OCI-LY1 (cell line): ENCODE measurements around the gene KRTAP19-2.

Experiments
- H2AFZ ChIP-seq: fragments of 200-600 bp; sonication (generic), shearing (Covaris generic); 2 replicates; pipeline ENCODE4 v1.6.0; 2014; ENCODE audit warnings: antibody characterized with exemption, mild to moderate bottlenecking, low read length
- H3F3A ChIP-seq: fragments of 200-600 bp; sonication (generic), shearing (Covaris generic); 2 replicates; pipeline ENCODE4 v1.6.0; 2014; ENCODE audit warnings: mild to moderate bottlenecking, antibody characterized with exemption, low read length, moderate library complexity; ENCODE audit not compliant: insufficient read depth
- H3K27ac ChIP-seq: fragments of 200-600 bp; sonication (generic); 2 replicates; pipeline ENCODE4 v1.5.1; 2014; ENCODE audit warnings: low read length, mixed run types, mild to moderate bottlenecking, low read depth; ENCODE audit not compliant: poor library complexity, severe bottlenecking
- H3K27me3 ChIP-seq: fragments of 200-600 bp; sonication (generic); 2 replicates; pipeline ENCODE4 v1.6.0; 2014; ENCODE audit warnings: antibody characterized with exemption, mild to moderate bottlenecking, low read length, moderate library complexity; ENCODE audit not compliant: insufficient read depth
- H3K36me3 ChIP-seq: fragments of 200-600 bp; sonication (generic); 2 replicates; pipeline ENCODE4 v1.6.1; 2014; ENCODE audit warnings: mild to moderate bottlenecking, antibody characterized with exemption, low read length, moderate library complexity, mixed read lengths; ENCODE audit not compliant: insufficient read depth
- H3K4me1 ChIP-seq: fragments of 200-600 bp; sonication (generic); 2 replicates; pipeline ENCODE4 v1.5.1; 2014; ENCODE audit warnings: mild to moderate bottlenecking, low read length, moderate library complexity; ENCODE audit not compliant: insufficient read depth, severe bottlenecking
- H3K4me2 ChIP-seq: fragments of 200-600 bp; sonication (generic), shearing (Covaris generic); 2 replicates; pipeline ENCODE4 v1.6.1; 2014; ENCODE audit warnings: low read length
- H3K4me3 ChIP-seq: fragments of 200-600 bp; sonication (generic); 2 replicates; pipeline ENCODE4 v1.5.1; 2014; ENCODE audit warnings: low read length, low read depth, mild to moderate bottlenecking, mixed read lengths; ENCODE audit not compliant: poor library complexity, severe bottlenecking
- H3K79me2 ChIP-seq: fragments of 200-600 bp; shearing (Covaris generic); 2 replicates; pipeline ENCODE4 v1.6.1; 2016; ENCODE audit warnings: mixed run types, low read length, mixed read lengths; ENCODE audit not compliant: insufficient read depth
- H3K9ac ChIP-seq: fragments of 200-600 bp; sonication (generic), shearing (Covaris generic); 2 replicates; pipeline ENCODE4 v1.6.1; 2014; ENCODE audit warnings: mild to moderate bottlenecking, low read length, mixed read lengths
- H3K9me2 ChIP-seq: fragments of 200-600 bp; sonication (generic), shearing (Covaris generic); 2 replicates; pipeline ENCODE4 v1.6.1; 2014; ENCODE audit warnings: low read depth, mild to moderate bottlenecking, low read length, mixed read lengths
- H3K9me3 ChIP-seq: fragments of 200-600 bp; shearing (Covaris generic); 2 replicates; pipeline ENCODE4 v1.6.1; 2014; ENCODE audit warnings: low read length, mixed read lengths
- H4K20me1 ChIP-seq: fragments of 200-600 bp; sonication (generic), shearing (Covaris generic); 2 replicates; pipeline ENCODE4 v1.6.0; 2016; ENCODE audit warnings: mild to moderate bottlenecking, low read length; ENCODE audit not compliant: insufficient read depth
- EZH2 ChIP-seq: fragments of 200-600 bp; sonication (generic), shearing (Covaris generic); IDR thresholded peaks from 2 replicates; pipeline ENCODE4 v1.8.0; 2017; ENCODE audit warnings: borderline replicate concordance, mixed run types, mild to moderate bottlenecking, antibody characterized with exemption, low read length, moderate library complexity, mixed read lengths
- TF ChIP-seq, protein P1 (sequence below): fragments of 200-600 bp; sonication (generic), shearing (Covaris generic); IDR thresholded peaks from 2 replicates; pipeline ENCODE4 v1.5.1; 2017; ENCODE audit warnings: mild to moderate bottlenecking, antibody characterized with exemption, low read length, moderate library complexity, mixed read lengths

Gene KRTAP19-2

DNA sequence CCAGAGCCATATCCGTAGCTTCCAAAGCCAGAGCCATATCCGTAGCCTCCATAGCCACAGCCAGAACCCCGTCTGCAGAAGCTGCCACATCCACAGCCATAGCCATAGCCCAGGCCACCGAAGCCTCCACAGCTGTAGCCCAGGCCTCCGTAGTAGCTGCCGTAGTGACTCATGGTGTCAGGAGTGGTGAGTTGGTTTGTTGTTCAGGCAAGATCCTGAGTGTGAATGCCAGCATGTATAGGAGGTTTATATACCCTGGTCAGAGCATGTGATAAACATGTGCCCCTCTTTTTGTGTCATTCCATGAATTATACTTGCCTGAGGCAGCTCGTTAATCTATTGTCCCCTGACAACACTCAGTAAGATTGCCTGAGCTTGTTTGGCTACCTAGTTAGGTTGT is 7.1 kb downstream of the KRTAP19-2 start, which contains the start of gene KRTAP19-1:
TSS of gene KRTAP19-1 (minus strand) at position 223 of the 400 bp plus-strand sequence. CDS start at position 173, 50 bp downstream.
- no peaks in the 10 kb centered on the region for H3K36me3 ChIP-seq
- TF ChIP-seq, protein P1, sequence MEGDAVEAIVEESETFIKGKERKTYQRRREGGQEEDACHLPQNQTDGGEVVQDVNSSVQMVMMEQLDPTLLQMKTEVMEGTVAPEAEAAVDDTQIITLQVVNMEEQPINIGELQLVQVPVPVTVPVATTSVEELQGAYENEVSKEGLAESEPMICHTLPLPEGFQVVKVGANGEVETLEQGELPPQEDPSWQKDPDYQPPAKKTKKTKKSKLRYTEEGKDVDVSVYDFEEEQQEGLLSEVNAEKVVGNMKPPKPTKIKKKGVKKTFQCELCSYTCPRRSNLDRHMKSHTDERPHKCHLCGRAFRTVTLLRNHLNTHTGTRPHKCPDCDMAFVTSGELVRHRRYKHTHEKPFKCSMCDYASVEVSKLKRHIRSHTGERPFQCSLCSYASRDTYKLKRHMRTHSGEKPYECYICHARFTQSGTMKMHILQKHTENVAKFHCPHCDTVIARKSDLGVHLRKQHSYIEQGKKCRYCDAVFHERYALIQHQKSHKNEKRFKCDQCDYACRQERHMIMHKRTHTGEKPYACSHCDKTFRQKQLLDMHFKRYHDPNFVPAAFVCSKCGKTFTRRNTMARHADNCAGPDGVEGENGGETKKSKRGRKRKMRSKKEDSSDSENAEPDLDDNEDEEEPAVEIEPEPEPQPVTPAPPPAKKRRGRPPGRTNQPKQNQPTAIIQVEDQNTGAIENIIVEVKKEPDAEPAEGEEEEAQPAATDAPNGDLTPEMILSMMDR = no peak
- TF ChIP-seq EZH2 = no peak
- no peaks in the 10 kb centered on the region for H3K4me1 ChIP-seq
- H4K20me1 ChIP-seq = no peaks in the 10 kb centered on the region
- H3K79me2 ChIP-seq = no peaks in the 10 kb centered on the region
- H3K27me3 ChIP-seq = no peaks in the 10 kb centered on the region
- no peaks in the 10 kb centered on the region for H3F3A ChIP-seq
- H3K27ac ChIP-seq = no peak within 1 kb of the TSS
- no peak within 1 kb of the TSS for H3K4me2 ChIP-seq
- no peak within 1 kb of the TSS for H3K4me3 ChIP-seq
- no peaks in the 10 kb centered on the region for H3K9me2 ChIP-seq
- no peak within 1 kb of the TSS for H3K9ac ChIP-seq
- no peak within 1 kb of the TSS for H2AFZ ChIP-seq
- H3K9me3 ChIP-seq = no peaks in the 10 kb centered on the region

DNA sequence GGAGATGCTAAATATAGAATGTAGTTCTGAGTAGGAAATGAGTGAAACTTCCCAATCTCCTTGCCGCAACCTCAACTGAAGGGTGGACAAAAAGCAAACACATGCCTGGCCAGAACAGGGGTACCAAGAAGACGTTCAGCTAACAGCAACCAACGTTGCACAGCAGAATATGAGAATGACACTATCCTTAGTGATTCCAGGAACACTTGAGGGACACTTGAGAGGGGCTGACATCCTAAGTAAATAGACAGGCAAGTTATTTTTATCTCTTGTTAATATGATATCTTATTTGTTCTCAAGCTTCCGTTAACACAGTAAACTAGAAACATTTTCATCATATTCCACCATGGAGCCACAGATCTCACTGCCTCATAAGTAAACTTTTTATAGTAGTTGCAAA is 8.0 kb downstream of the KRTAP19-2 start:
- Histone ChIP-seq H3K4me1 (no peaks in the 10 kb centered on the region), H3K79me2 (no peaks in the 10 kb centered on the region), H3K27ac (no peak overlapping the region), H3K4me3 (no peak overlapping the region), H3K4me2 (no peak overlapping the region), H3K36me3 (no peaks in the 10 kb centered on the region), H3K27me3 (no peaks in the 10 kb centered on the region), H3F3A (no peaks in the 10 kb centered on the region), H3K9ac (no peak overlapping the region), H3K9me2 (no peaks in the 10 kb centered on the region), H4K20me1 (no peaks in the 10 kb centered on the region), H2AFZ (no peak overlapping the region), H3K9me3 (no peaks in the 10 kb centered on the region)
- TF ChIP-seq, protein P1 = no peak
- no peak for TF ChIP-seq EZH2

DNA sequence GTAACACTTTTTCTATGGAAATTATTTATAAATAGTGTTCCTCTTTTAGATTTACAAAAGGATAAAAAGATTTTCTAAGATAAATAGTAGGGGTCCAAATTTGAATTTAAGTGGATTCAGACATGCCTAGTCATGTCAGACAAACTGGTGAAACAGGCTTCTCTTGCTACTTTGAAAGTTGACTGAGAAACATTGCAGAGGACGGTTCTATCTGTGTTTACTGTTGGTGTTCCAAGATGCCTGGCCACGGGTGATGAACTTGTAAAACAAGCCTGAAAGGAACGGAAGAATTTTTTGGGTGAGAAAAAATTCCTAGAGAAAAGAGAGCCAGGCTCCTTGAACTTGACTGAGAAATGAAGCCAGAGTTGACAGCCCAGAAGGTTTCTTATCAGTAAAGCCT is 9.2 kb downstream of the KRTAP19-2 start:
- Histone ChIP-seq H3K27me3 (no peaks in the 10 kb centered on the region), H4K20me1 (no peaks in the 10 kb centered on the region), H3K9me2 (no peaks in the 10 kb centered on the region), H3F3A (no peaks in the 10 kb centered on the region), H3K9me3 (no peaks in the 10 kb centered on the region), H2AFZ (no peak overlapping the region), H3K79me2 (no peaks in the 10 kb centered on the region), H3K4me1 (no peaks in the 10 kb centered on the region), H3K4me2 (no peak overlapping the region), H3K36me3 (no peaks in the 10 kb centered on the region), H3K9ac (no peak overlapping the region), H3K27ac (no peak overlapping the region), H3K4me3 (no peak overlapping the region)
- TF ChIP-seq, protein P1 = no peak
- no peak for TF ChIP-seq EZH2
